Keratinocyte (primary cell): ENCODE results near the gene SMCO2. TPM values are rescaled to one million over a fixed set of nuclear protein-coding genes. Genes with fewer than 3 reads are reported as not detected.

Source experiments
- DNase-seq: peaks from one replicate; pipeline ENCODE4 v3.0.0-alpha.2; 2011; ENCODE audit warnings: low read depth, missing footprints, low spot score
- FAIRE-seq: peaks from 2 replicates; lab custom pipeline; 2011; peaks lifted over from hg19 to GRCh38; lab: Jason Lieb, UNC
- H2AFZ ChIP-seq: 2 replicates; pipeline ENCODE4 v1.6.0; 2012; ENCODE audit warnings: low read length, control low read depth, inconsistent platforms; ENCODE audit not compliant: control insufficient read depth
- H3K27ac ChIP-seq: 2 replicates; pipeline ENCODE4 v1.5.1; 2011; ENCODE audit warnings: low read length; ENCODE audit not compliant: control insufficient read depth, insufficient read depth
- H3K27me3 ChIP-seq: 3 replicates; pipeline ENCODE4 v1.6.0; 2011; ENCODE audit warnings: low read length; ENCODE audit not compliant: control insufficient read depth, insufficient read depth; ENCODE audit errors: extremely low read depth
- H3K36me3 ChIP-seq, 2 experiments: 2 replicates in 1 of 2; 3 replicates in 1 of 2; pipeline ENCODE4 v1.5.1; 2011; ENCODE audit warnings: low read length in 2 of 2, mild to moderate bottlenecking in 1 of 2; ENCODE audit not compliant: control insufficient read depth in 2 of 2, insufficient read depth in 2 of 2; ENCODE audit errors: extremely low read depth in 1 of 2
- H3K4me1 ChIP-seq: 3 replicates; pipeline ENCODE4 v1.5.1; 2011; ENCODE audit warnings: low read length; ENCODE audit not compliant: control insufficient read depth, insufficient read depth; ENCODE audit errors: extremely low read depth
- H3K4me2 ChIP-seq: 3 replicates; pipeline ENCODE4 v1.6.0; 2011; ENCODE audit warnings: low read depth, low read length; ENCODE audit not compliant: control insufficient read depth, insufficient read depth; ENCODE audit errors: extremely low read depth
- H3K4me3 ChIP-seq, 3 experiments: fragments of 200-600 bp in 1 of 3; sonication (generic) in 1 of 3; 2 replicates in 2 of 3; 3 replicates in 1 of 3; pipeline ENCODE4 v1.5.1; 2011 to 2016; ENCODE audit warnings: low read length in 3 of 3, mild to moderate bottlenecking in 3 of 3, control low read depth in 2 of 3, inconsistent platforms in 1 of 3, low read depth in 1 of 3, mixed read lengths in 1 of 3, mixed run types in 1 of 3, moderate library complexity in 1 of 3; ENCODE audit not compliant: control insufficient read depth in 2 of 3, insufficient read depth in 2 of 3; ENCODE audit errors: extremely low read depth in 1 of 3
- H3K79me2 ChIP-seq: 2 replicates; pipeline ENCODE4 v1.6.0; 2012; ENCODE audit warnings: low read length; ENCODE audit not compliant: control insufficient read depth, insufficient read depth
- H3K9ac ChIP-seq: 3 replicates; pipeline ENCODE4 v1.6.0; 2011; ENCODE audit warnings: low read length; ENCODE audit not compliant: control insufficient read depth, insufficient read depth; ENCODE audit errors: extremely low read depth
- H3K9me1 ChIP-seq: 3 replicates; pipeline ENCODE4 v1.6.0; 2011; ENCODE audit warnings: low read length; ENCODE audit not compliant: control insufficient read depth, insufficient read depth; ENCODE audit errors: extremely low read depth
- H3K9me3 ChIP-seq: 2 replicates; pipeline ENCODE4 v1.5.1; 2012; ENCODE audit warnings: low read depth, low read length; ENCODE audit not compliant: control insufficient read depth
- H4K20me1 ChIP-seq: 3 replicates; pipeline ENCODE4 v1.6.0; 2011; ENCODE audit warnings: low read length; ENCODE audit not compliant: control insufficient read depth, insufficient read depth; ENCODE audit errors: extremely low read depth
- EZH2 ChIP-seq: IDR thresholded peaks from one replicate; pipeline ENCODE4 v1.6.1; 2012; ENCODE audit warnings: inconsistent platforms, mild to moderate bottlenecking, low read length, moderate library complexity
- dilution Hi-C: fragments of 300-500 bp; cut with MboI; formaldehyde crosslinking; loops from one replicate; pipeline ENCODE4 v1.7.0; 2020; ENCODE audit warnings: low sequenced_read_pairs; ENCODE audit not compliant: extremely low pct_ligation_motif_present
- polyA plus RNA-seq, 5 experiments: library from polyadenylated mRNA; depleted of rRNA in 3 of 5; stranded (reverse) in 3 of 5; stranded (forward) in 1 of 5; unstranded in 1 of 5; fragments of >200 nt; gene quantifications; 1 replicate in 1 of 5; 2 replicates in 3 of 5; 3 replicates in 1 of 5; pipeline versions ENCODE4 v1.2.1 to v1.2.3, GENCODE V29; 2011 to 2012; ENCODE audit warnings: missing spikeins in 2 of 5, low read depth in 1 of 5, low replicate concordance in 1 of 5
- TF ChIP-seq, protein P1 (sequence below), 3 experiments: IDR thresholded peaks in 1 of 3; conservative IDR thresholded peaks in 1 of 3; optimal IDR thresholded peaks in 1 of 3; 2 replicates in 2 of 3; 3 replicates in 1 of 3; pipeline versions ENCODE3 to v1.5.1; 2011; ENCODE audit warnings: low read length in 3 of 3, mild to moderate bottlenecking in 3 of 3, moderate library complexity in 2 of 3, control low read depth in 1 of 3, inconsistent platforms in 1 of 3; ENCODE audit not compliant: insufficient read depth in 2 of 3; ENCODE audit errors: extremely low read depth in 1 of 3

The SMCO2 gene
- polyA plus RNA-seq, 1 donor (not counting 4 experiments of a cell fraction or from before 2014, with no cell fraction given) = 0.49 TPM

DNA sequence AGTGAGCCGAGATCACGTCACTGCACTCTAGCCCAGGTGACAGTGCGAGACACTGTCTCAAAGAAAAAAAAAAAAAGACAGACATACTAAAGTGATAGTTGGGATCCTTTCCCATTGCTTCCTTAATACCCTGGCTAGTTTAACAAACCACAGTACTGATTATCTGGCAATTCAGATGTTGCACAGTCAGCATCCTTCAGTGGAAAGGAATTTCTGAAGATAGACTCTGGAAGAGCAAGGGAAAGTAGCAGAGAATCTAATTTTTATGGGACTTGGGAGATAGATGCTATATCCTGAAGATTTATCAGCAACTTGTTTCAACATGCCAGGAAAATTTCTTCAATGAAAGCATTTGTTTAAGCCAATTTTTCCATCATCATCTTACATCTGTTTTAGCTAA is 71.0 kb downstream of the SMCO2 start:
- Histone ChIP-seq H3K27me3 (no peaks in the 10 kb centered on the region), H2AFZ (no peak overlapping the region), H3K79me2 (no peaks in the 10 kb centered on the region), H3K9me3 (no peaks in the 10 kb centered on the region), H3K9me1 (no peaks in the 10 kb centered on the region), H3K27ac (no peak overlapping the region), H3K9ac (no peak overlapping the region), H4K20me1 (no peaks in the 10 kb centered on the region), H3K36me3 (no peaks in the 10 kb centered on the region), H3K4me1 (peaks cover 5% of the 10 kb centered on the region), H3K4me3 (no peak overlapping the region), H3K4me2 (no peak overlapping the region)
- peak; percentile 34 for FAIRE-seq
- dilution Hi-C loops = no loop called here
- TF ChIP-seq EZH2 = no peak
- no peak for DNase-seq

DNA sequence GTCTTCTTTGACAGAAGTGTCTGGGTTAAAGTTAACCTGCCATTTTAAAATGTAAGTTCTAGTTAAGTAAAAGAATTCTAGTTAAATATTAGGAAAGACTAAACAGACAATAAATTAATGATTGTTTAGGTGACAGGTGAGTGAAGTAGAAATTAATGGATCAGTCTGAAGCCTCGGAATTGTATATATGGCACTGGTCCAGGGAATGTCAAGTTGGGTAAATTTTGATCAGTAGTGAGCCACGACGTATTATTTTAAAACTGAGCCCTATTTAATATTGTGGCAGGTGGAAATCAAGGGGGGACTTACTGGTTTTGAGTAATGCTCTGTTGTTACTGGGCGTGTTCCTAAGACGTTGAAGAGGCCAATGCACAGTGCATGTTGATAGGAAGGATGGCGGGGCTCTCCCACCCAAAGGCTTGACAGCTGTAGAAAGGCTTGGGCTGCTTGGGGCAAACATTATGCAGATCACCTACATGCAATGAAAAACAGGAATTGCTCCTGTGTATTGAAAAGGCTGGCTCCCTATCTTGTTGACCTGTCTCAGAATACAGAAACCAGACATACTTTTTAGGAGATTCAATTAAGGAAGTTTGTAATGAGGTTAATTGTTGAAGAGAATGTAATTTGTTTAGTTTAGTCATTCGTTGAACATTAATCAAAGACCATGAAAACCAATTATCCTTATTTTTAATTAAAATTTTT is 71.6 kb downstream of the SMCO2 start:
- no peak overlapping the region for H3K9ac ChIP-seq
- FAIRE-seq = no peak
- H3K4me3 ChIP-seq = no peak overlapping the region
- H3K36me3 ChIP-seq = no peaks in the 10 kb centered on the region
- H3K27me3 ChIP-seq = no peaks in the 10 kb centered on the region
- no peaks in the 10 kb centered on the region for H4K20me1 ChIP-seq
- H3K9me3 ChIP-seq = no peaks in the 10 kb centered on the region
- H3K9me1 ChIP-seq = peaks cover 2% of the 10 kb centered on the region
- H2AFZ ChIP-seq = no peak overlapping the region
- TF ChIP-seq, protein P1, sequence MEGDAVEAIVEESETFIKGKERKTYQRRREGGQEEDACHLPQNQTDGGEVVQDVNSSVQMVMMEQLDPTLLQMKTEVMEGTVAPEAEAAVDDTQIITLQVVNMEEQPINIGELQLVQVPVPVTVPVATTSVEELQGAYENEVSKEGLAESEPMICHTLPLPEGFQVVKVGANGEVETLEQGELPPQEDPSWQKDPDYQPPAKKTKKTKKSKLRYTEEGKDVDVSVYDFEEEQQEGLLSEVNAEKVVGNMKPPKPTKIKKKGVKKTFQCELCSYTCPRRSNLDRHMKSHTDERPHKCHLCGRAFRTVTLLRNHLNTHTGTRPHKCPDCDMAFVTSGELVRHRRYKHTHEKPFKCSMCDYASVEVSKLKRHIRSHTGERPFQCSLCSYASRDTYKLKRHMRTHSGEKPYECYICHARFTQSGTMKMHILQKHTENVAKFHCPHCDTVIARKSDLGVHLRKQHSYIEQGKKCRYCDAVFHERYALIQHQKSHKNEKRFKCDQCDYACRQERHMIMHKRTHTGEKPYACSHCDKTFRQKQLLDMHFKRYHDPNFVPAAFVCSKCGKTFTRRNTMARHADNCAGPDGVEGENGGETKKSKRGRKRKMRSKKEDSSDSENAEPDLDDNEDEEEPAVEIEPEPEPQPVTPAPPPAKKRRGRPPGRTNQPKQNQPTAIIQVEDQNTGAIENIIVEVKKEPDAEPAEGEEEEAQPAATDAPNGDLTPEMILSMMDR (optimal IDR thresholded peaks at IDR 0.05 in 1 of 3, IDR thresholded peaks at IDR 0.05 in 1 of 3, conservative IDR thresholded peaks at IDR 0.05 in 1 of 3; ENCODE audit: extremely low read depth in 1 of 3, insufficient read depth in 2 of 3, low read length in 3 of 3) = no peak
- TF ChIP-seq EZH2 = no peak
- no peak for DNase-seq
- dilution Hi-C loops = no loop called here
- no peak overlapping the region for H3K27ac ChIP-seq
- H3K4me2 ChIP-seq = no peak overlapping the region
- peaks cover 7% of the 10 kb centered on the region for H3K4me1 ChIP-seq
- no peaks in the 10 kb centered on the region for H3K79me2 ChIP-seq

DNA sequence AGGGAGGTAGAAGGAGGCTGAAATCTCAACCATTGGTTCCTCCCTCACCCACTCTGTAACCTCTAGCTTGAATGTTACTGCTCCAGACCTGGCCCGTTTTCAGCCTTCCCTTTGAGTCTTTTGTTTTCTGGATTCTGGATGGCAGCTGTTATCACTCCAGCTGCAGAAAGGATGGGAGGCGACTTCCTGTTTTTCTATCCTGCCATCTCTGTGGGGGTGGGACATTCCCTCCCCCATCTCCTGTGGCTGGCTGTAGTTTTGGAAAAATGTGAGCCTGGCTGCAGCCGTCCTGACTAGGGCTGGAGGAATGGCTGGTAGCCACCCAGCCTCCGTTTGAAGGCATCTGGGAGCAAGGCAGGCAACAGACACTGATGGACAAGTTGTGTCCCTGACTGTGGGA is 74.5 kb downstream of the SMCO2 start:
- Histone ChIP-seq H3K27ac (no peak overlapping the region), H3K27me3 (no peaks in the 10 kb centered on the region), H3K79me2 (peaks cover 16% of the 10 kb centered on the region), H3K4me3 (no peak overlapping the region), H2AFZ (no peak overlapping the region), H4K20me1 (no peaks in the 10 kb centered on the region), H3K9me3 (no peaks in the 10 kb centered on the region), H3K4me1 (peaks cover 18% of the 10 kb centered on the region), H3K4me2 (no peak overlapping the region), H3K36me3 (no peaks in the 10 kb centered on the region), H3K9me1 (peaks cover 2% of the 10 kb centered on the region), H3K9ac (no peak overlapping the region)
- dilution Hi-C loops = no loop called here
- FAIRE-seq = no peak
- no peak for TF ChIP-seq EZH2
- TF ChIP-seq, protein P1 (optimal IDR thresholded peaks at IDR 0.05 in 1 of 3, IDR thresholded peaks at IDR 0.05 in 1 of 3, conservative IDR thresholded peaks at IDR 0.05 in 1 of 3; ENCODE audit: extremely low read depth in 1 of 3, insufficient read depth in 2 of 3, low read length in 3 of 3) = no peak
- no peak for DNase-seq
